ENCODE results near the gene SYNE3. TPM values are rescaled to one million over a fixed set of nuclear protein-coding genes. Genes with fewer than 3 reads are reported as not detected.

SYNE3 gene
- total and polyA plus RNA-seq, 2 of the 8 experiments (the other 6 are each of a cell fraction or from before 2014, with no cell fraction given): under 0.01 TPM; not detected in 1

DNA sequence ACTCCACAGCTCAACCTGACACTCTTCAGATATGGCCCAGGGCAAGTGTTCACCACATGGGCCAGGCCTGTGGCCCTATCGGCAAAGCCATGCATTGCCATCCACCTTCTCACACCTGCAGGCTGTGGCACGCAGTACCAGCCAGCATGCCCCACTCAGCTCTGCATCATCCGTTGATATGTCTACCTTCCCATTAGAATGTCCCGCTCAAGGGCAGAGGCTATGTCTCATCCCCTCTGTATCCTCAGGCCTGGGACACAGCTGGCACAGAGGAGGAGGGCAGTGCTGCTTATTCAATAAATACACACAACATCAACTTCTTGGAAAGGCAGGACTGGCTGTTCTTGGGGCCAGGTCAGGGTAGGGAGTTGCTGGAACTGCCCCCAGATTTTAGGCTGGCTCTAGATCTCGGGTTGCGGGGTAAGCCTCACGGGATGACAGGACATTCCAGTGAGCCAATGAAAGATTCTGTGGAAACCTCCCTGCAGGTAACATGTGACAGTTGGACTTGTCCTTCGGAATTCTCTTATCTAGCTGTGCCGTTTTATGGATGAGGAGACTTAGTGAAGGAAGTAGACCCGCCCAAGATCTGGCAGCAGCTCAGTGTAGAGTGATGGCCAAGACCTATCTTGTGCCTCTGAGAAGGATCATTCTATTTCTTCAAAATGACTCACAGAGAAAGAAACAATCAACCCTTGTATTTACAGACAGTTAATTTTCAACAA lies 25.6 kb downstream of the SYNE3 start:
- Histone ChIP-seq H3K36me3 (ENCODE audit: control insufficient read depth in 2 of 4, insufficient read depth in 4 of 4, low read length in 3 of 4) (no peaks in the 10 kb centered on the region), H2BK120ac (replicated peaks; ENCODE audit: low read depth, low read length) (no peak overlapping the region), H4K91ac (replicated peaks; ENCODE audit: insufficient read length, low read length) (no peak overlapping the region), H3K56ac (replicated peaks; ENCODE audit: insufficient read length, low read depth, low read length) (no peak overlapping the region), H3K79me1 (ENCODE audit: low read depth, low read length) (no peaks in the 10 kb centered on the region), H2BK15ac (ENCODE audit: low read length) (no peak overlapping the region), H3K27me3 (replicated peaks in 1 of 4; ENCODE audit: control insufficient read depth in 3 of 4, extremely low read depth in 1 of 4, insufficient read depth in 3 of 4, low read length in 3 of 4) (no peaks in the 10 kb centered on the region), H2AFZ (ENCODE audit: low read length) (no peak overlapping the region), H3K23me2 (ENCODE audit: low read depth, low read length) (no peaks in the 10 kb centered on the region), H3K9me3 (ENCODE audit: insufficient read depth in 2 of 2, low read depth in 1 of 2, low read length in 1 of 2) (no peaks in the 10 kb centered on the region), H3K23ac (ENCODE audit: insufficient read length) (no peak overlapping the region), H3K79me2 (ENCODE audit: control insufficient read depth in 1 of 2, insufficient read depth in 2 of 2, low read length in 2 of 2) (no peaks in the 10 kb centered on the region), H4K20me1 (replicated peaks in 1 of 2; ENCODE audit: control insufficient read depth in 1 of 2, insufficient read depth in 2 of 2, low read length in 2 of 2) (peaks cover 0 to 3% of the 10 kb centered on the region in 2 experiments), H3K4ac (replicated peaks; ENCODE audit: insufficient read length, low read depth, low read length) (no peak overlapping the region), H3K4me3 (ENCODE audit: extremely low read depth in 1 of 4, insufficient read depth in 2 of 4, low read depth in 3 of 4, low read length in 4 of 4) (no peak overlapping the region), H2BK5ac (ENCODE audit: low read depth, low read length) (no peak overlapping the region), H2BK20ac (ENCODE audit: low read length) (no peak overlapping the region), H3K4me1 (replicated peaks in 1 of 4; ENCODE audit: control insufficient read depth in 3 of 4, insufficient read depth in 4 of 4, low read length in 3 of 4) (no peaks in the 10 kb centered on the region), H3K4me2 (ENCODE audit: insufficient read depth in 1 of 2, low read depth in 2 of 2, low read length in 2 of 2) (no peak overlapping the region), H4K5ac (ENCODE audit: insufficient read length, low read depth, low read length) (no peak overlapping the region), H3K14ac (ENCODE audit: insufficient read length) (no peak overlapping the region), H3K27ac (ENCODE audit: low read depth, low read length) (no peak overlapping the region), H2BK12ac (ENCODE audit: low read depth, low read length) (no peak overlapping the region), H2AK5ac (ENCODE audit: low read depth, low read length) (no peak overlapping the region), H3K9ac (replicated peaks in 1 of 4; ENCODE audit: extremely low read depth in 1 of 4, low read depth in 3 of 4, low read length in 3 of 4) (no peak overlapping the region), H4K8ac (ENCODE audit: extremely low read depth, insufficient read depth, low read length) (peak overlapping the region; percentile 21; the same call in 1 of the 2 replicates), H3K18ac (ENCODE audit: extremely low read depth, low read length) (no peak overlapping the region)
- no peak for TF ChIP-seq FOSL1 (IDR thresholded peaks at IDR 0.05; ENCODE audit: insufficient read depth, low read depth, low read length)
- no peak for TF ChIP-seq KDM4A (IDR thresholded peaks at IDR 0.05; ENCODE audit: low read depth, low read length, severe bottlenecking)
- TF ChIP-seq BACH1 (IDR thresholded peaks at IDR 0.05; ENCODE audit: low read length): no peak
- no peak for TF ChIP-seq CREB1 (IDR thresholded peaks at IDR 0.05)
- no peak for TF ChIP-seq SRF (IDR thresholded peaks at IDR 0.05; ENCODE audit: low read depth, low read length)
- no peak for TF ChIP-seq MAFK (IDR thresholded peaks at IDR 0.05; ENCODE audit: low read depth, low read length)
- TF ChIP-seq, protein P1, sequence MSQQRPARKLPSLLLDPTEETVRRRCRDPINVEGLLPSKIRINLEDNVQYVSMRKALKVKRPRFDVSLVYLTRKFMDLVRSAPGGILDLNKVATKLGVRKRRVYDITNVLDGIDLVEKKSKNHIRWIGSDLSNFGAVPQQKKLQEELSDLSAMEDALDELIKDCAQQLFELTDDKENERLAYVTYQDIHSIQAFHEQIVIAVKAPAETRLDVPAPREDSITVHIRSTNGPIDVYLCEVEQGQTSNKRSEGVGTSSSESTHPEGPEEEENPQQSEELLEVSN (IDR thresholded peaks at IDR 0.05): no peak
- no peak for TF ChIP-seq SAP30 (IDR thresholded peaks at IDR 0.05; ENCODE audit: insufficient read depth, insufficient replicate concordance, low read length)
- TF ChIP-seq TAF7 (optimal IDR thresholded peaks at IDR 0.05; ENCODE audit: borderline replicate concordance, low read depth, low read length): no peak
- TF ChIP-seq TEAD4 (IDR thresholded peaks at IDR 0.05; ENCODE audit: low read depth, low read length): no peak
- WGBS, 2 experiments (ENCODE audit: extremely low coverage in 1 of 2, insufficient coverage in 1 of 2, insufficient read length in 1 of 2, insufficient replicate concordance in 2 of 2, low coverage in 1 of 2, low lambda C conversion rate in 2 of 2, missing lambda C conversion rate in 1 of 2): 95% methylated on average over 10 of the region's 10 CpGs; no CpG with 5 or more reads in 1 of the 2 experiments
- FAIRE-seq (no peak), DNase-seq (ENCODE audit: low read depth in 1 of 2, low spot score in 2 of 2) (no peak)
- CTCF ChIA-PET (ENCODE audit: partially characterized antibody): interaction anchor here (0.9 to 2.3 kb wide), 8 partner anchors 10 to 59 kb away, joined by 3 to 6 read pairs (median 4); no protein-coding TSS in a partner anchor
- POLR2A ChIA-PET (ENCODE audit: partially characterized antibody): no interaction called here

All from H1 (cell line).